Activated CD4-positive, CD25-positive, alpha-beta regulatory T cell treated with anti-CD3 and anti-CD28 coated beads, Interleukin-2, amount 50 U/mL, for 16 hours (primary cell): ENCODE measurements around the gene ANG.
"Not testable (repeated sequence)": the region's sequence is repeated elsewhere in the genome, so short reads cannot be mapped to it uniquely, and the experiment has no call there.

Experiments used
- DNase-seq: peaks from one replicate; pipeline ENCODE4 v3.0.0-alpha.2; 2020; ENCODE audit warnings: low read depth, low spot score

Gene ANG

DNA sequence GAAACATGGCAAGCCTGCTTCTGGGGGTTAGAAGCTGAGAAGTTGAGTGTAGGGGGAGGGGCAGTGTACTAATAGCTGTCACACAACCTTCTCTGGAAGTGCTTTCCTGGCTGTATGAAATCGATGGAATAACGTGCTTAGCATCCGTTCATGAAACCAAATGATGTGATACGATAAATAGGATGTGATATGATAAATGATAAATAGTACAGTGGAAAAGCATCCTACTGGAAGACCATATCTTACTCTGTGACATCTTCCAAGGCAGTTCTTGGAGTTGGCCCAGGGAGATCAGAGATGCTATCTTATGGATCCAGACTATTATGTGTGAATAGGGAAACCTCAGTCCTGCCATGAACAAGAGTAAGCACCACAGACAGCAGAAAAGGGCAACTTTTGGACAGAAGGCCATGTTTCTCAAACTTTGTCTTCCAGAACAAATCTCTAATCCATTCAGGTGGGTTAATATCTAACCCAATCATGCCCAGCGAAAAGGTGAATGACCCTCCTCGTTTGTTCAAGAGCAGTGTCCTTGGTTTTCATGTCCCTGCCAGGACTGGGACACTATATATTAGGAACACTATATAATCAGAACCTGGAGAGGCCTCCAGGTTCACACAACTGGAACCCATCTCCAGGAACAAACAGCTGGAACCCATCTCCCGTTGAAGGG, at the start of gene ANG:
ANG (plus strand) TSS at position 598 of the 673 bp plus-strand sequence. CDS start 4,801 bp downstream, outside the sequence.
- DNase-seq, result no peak

DNA sequence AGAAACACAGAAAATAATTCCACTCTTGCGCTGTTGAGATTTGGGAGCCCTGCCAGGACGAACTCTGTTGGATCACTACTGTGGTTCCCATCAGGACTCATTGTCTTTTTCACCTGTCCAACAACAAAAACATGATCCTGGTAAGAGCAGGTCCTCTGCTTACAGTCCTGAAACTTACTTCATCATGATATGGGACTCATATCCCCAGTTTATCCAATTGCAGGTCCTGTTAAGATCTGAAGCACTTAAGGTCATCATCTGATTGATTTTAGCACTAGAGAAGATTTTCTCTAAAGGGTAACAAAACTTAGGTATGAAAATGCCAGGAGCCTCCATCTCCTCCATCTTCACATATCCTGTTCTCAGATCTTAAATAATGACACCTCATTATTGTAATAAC, 47.0 kb upstream of the ANG start, which contains the start of gene OR6S1:
OR6S1 (minus strand) TSS at position 101 of the 400 bp plus-strand sequence; CDS start at position 101, 0 bp downstream.
- DNase-seq, result no peak

DNA sequence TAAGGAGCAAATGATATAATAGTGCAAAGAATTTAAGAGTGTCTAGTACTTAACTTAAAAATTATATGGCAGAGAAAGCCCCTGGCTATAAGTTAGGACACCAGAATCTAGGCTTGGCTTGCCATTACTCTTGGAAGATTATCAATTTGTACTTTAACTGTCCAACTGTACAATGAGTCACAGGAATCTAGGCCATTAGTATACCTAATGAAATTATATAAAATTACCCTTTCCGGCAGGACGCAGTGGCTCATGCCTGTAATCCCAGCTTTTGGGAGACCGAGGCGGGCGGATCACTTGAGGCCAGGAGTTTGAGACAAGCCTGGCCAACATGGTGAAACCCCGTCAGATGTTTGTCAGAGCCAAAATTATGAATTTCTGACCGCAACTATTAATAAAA, 46.4 kb upstream of the ANG start:
- no peak for DNase-seq

DNA sequence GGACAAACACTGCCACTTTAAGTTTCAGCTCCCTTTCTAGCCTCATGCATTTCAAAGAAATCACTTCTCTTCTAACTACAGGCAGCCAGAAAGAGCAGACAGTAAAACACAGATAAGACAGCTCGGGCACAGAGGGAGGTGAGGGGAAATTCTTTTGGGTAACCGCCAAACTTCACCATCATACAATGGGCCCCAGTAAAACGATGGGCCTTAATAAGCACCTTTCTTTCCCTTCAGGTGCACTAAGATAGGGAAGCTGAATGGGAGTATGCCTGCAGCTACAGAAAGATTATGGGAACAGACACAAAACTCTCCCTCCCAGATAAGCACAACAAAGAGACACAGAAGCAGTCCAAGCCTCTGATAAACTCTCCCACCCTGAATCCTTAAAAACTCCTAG, 45.8 kb upstream of the ANG start:
- not testable (repeated sequence) for DNase-seq

DNA sequence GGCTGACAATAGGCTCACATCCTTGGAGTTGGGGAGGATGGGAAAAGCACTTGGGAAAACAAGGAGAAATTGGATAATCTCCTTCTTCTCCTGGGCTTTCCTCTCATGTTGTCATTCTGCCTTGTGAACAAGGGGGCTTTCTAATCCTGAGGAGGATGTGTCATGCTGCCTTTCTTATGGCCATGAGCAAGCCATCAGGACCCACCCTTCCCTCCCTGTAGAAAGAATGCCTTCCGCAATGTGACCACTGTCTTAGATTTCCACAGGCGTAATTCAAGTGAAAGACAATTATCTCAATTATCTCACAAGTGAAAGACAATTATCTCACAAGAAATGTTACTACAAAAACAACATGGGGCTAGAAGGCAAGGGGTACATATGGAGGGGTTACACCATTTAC, 44.0 kb upstream of the ANG start:
- no peak for DNase-seq

DNA sequence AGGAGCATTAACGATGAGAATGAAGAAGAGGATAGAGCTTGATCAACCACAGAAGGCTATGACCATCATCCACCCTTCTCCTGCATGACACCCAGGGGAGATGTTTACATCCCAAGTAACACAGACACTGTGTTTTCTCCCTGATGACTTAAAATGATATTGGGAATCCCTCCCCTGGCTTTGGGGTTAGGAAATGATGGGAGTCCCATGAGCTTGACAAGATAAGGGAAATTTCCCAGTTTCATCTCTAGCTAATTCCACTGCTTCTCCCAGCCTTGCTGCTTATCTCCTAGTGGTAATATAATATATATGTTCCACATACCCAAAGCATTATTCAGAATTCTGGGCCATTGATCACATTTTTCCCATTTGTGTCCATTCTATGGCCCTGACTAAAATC, 43.1 kb upstream of the ANG start:
- no peak for DNase-seq

DNA sequence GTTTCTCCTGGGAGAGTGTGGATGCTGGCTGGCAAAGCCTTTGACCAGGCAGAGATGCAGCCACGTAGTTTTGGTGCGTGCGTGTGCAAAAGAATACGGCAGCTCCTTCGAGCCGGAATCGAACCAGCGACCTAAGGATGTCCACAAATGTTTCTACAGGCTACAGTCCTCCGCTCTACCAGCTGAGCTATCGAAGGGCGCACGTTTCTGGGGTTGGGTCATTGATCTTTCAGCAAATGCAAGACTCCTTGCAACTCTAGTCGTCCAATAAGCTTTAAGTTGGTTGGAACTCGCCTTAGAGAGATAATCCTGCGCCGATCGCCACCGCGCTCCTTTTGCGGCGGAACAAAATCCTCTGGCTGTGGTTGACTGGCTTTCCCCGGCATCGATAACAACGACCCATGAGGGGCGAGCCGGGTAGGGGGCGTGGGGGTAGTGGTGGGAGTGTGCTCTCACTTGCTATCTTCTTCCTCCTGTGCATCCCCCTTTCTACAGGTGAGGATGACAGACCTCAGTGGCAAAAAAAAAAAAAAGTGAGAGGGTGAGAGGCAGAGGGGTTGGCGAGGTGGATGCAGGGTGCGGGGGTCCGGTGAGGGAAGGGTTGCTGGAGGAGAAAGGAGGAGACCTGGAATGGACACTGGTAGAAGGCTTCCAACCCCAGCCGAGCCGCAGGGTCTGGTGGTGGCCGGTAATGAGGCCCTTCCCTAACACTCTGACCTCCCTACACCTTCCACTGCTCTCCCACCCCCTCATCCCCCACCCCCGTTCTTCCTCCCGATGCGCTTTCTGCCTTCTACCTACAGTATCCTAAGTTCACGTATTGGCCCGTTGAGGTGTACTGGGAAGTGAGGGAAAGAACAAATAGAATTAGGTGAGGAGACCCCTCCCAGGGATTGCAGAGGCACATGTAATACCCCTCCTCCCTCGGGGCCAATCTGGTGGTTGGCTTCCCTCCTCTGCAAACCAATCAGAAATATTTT, 35.3 kb upstream of the ANG start:
- DNase-seq, result no peak

DNA sequence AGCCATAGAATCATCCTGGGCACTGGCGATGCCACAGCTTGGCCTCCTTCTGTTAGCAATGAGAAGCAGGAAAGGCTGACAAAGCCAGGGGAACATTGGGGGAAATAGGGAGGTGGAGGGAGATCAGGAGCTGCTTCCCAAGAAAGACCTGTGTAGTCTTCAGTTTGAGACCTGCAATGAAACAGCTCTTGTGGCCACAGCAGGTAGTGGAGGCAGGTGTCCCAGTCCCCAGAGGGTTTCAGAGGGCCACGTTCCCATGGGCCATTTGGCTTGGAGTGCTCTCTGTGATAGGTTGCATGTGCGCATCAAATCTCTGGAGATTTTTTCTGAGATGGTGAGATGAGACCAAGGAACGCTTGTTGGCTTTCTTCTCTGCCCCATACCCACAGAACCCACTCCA, 32.7 kb upstream of the ANG start:
- no peak for DNase-seq

DNA sequence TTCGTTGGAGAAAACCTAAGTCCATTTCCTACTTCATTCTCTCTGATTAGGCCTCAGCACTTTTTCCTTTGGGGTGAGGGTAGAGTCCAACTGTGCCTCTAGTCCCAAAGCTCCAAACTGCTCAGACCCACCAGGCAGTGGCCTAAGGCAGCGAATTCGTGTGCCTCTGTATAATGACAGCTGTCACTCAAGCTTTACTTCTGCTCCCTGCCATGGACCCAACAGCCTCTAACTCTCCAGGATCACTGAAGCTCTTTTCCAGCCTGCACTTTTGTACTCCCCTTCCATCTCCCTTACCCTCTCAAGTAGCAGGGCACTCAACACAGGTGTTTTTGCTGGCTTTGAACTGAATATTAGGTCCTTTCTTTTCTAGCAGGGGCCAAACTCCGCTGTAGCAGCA, 32.3 kb upstream of the ANG start:
- no peak for DNase-seq

DNA sequence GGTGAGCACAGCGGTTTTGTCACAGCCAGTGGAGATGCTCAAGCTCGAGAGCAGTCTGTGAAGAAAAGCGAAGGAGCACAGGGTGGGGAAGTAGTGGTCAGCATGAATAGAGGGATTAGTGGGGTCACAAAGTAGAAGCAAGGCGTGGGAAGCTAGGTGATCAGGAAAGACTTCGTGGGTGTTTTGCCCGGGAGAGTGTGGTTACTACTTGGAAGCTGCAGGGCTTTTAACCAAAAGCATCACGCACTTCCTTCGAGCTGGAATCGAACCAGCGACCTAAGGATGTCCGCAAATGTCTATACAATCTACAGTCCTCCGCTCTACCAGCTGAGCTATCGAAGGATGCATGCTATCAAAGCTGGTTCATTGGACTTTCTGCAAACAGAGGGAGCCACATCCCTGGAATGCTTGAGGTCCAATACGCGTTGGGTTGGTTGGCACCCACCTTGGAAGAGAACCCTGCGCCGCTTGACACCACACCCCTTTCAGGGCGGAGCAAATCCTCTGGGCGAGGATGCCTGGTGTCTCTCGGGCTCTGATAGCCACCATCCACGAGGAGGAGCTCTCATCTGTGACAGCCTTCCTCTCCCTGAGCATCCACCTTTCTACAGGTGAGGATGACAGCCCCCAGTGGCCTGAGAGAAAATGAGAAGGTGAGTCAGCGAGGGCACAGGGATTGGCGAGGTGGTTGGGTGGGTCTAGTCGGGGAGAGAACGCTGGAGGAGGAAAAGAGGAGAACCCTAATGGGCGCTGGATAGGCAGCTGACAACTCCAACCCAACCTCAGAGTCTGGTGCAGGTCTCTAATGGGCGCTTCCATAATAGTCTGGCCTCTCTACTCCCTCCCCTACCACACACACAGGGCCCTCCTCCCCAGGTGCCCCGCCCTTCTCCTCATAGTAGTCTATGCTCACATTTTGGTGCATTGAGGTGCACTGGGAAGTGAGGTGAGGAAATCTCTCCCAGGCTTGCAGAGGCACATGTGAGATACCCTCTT, 31.1 kb upstream of the ANG start:
- no peak for DNase-seq

DNA sequence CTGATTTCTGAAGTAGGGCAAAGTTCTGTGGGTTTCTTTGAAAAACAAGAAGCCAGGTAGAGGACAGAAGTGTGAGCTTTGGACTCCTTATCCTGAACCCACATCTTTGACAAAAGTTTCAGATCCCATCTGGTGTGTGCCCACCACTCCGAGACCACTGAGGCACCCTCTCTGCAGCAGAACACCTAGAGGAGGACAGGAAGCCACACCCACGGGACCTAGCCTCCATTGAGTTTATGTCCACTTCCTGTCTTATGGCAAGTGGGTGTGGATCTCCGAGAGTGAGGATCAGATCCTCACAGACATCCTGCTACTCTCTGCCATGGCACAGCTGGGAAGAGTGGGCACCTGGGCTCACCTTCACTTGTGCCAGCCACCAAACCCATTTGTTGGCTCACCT, 30.3 kb upstream of the ANG start:
- DNase-seq, result no peak

DNA sequence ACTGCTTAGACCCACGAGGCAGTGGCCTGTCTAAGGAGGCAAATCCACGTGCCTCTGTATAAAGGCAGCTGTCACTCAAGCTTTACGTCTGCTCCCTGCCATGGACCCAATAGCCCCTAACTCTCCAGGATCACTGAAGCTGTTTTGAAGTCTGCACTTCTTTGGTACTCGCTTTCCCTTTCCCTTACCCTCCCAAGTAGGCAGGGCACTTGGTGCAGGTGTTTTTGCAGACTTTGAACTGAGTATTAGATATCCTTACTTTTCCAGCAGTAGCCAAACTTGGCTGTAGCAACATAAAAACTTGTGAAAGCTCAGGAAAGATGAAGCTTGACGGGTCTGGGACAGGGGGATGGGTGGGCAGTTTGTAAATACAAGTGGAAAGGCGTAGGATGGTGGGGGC, 29.2 kb upstream of the ANG start:
- no peak for DNase-seq

DNA sequence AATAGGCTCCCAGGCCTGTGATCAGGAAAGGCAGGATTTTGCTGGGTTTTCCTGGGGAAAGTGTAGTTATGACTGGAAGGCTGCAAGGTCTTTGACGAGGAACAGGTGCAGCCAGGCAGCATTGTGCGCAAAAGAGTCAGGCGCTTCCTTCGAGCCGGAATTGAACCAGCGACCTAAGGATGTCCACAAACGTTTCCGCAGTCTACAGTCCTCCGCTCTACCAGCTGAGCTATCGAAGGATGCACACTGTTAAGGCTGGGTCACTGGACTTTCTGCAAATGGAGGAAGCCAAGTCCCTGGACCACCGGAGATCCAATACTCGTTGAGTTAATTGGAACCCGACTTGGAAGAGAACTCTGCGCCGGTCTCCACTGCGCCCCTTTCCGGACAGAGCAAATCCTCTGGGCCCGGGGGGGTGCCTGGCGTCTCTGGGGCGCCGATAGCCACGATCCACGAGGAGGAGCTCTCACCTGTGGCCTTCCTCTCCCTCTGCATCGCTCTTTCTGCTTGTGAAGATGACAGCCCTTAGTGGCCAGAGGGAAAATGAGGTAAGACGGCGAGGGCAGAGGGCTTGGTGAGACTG, 28.7 kb upstream of the ANG start:
- DNase-seq, result no peak

DNA sequence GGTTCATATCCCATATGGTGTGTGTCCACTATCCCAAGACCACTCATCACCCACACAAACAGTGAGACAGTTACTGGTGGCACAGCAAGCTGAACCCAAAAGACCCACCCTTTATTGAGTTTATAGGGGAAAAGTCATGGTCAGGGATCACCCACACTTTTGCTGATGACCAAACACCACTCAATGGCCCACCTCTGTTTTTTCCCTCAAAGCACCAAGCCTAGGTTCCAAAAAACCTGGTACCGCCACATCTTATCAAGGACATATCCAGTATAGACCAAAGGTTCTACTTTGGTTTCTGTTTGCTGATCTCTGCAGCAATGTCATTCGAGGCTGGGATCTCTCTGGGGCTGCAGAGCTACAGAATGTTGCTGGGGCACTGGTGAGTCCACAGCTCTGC, 27.4 kb upstream of the ANG start:
- DNase-seq, result no peak

DNA sequence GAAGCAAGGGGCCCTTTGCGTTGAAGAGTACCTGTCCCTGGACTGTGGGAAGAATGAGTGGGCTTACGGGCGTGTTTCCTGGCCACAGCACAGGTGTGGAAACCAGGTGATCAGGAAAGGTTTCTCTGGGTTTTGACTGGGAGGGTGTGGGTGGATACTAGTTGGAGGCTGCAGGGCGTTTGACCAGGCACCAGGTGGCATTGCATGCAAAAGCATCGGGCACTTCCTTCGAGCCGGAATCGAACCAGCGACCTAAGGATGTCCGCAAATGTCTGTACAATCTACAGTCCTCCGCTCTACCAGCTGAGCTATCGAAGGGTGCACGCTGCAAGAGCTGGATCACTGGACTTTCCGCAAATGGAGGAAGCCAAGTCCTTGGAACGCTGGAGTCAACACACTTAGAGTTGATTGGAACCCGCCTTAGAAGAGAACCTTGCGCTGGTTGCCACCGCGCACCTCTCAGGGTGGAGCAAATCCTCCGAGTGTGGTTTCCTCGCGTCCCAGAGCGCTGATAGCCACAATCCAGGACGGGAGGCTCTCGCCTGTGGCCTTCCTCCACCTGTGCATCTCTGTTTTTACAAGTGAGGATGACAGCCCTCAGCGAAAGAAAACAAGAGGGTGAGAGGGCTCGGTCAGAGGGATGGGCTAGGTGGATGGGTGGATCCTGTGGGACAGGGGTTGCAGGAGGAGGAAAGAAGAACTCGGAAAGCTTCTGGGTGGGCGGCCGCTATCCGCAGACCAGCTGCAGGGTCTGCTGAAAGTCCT, 25.4 kb upstream of the ANG start:
- DNase-seq, result peak; percentile 52

DNA sequence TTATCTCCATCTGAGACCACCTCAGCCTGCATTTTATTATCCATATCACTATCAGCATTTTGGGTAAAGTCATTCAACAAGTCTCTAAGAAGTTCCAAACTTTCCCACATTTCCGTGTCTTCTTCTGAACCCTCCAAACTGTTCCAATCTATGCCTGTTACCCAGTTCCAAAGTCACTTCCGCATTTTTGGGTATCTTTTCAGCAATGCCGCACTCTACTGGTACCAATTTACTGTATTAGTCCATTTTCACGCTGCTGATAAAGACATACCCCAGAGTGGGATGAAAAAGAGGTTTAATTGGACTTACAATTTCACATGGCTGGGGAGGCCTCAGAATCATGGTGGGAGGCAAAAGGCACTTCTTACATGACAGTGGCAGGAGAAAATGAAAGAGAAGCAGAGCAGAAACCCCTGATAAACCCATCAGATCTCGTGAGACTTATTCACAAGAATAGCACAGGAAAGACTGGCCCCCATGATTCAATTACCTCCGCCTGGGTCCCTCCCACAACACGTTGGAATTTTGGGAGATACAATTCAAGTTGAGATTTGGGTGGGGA, 22.1 kb upstream of the ANG start:
- DNase-seq, result not testable (repeated sequence)

DNA sequence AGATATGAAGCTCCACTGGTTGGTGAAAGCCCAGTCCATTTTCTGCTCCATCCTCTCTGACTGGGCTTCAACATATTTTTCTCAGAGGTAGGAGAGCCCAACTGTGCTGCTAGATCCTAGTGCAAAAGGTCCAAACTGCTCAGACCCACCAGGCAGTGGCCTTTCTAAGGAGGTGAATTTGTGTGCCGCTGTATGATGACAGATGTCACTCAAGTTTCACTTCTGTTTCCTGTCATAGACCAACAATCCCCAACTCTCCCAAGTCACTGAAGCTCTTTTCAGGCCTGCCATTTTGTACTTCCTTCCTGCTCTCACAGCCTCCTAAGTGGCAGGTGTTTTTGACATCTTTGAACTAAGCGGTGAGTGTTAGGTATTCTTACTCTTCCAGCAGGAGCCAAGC, 20.6 kb upstream of the ANG start:
- DNase-seq, result no peak

DNA sequence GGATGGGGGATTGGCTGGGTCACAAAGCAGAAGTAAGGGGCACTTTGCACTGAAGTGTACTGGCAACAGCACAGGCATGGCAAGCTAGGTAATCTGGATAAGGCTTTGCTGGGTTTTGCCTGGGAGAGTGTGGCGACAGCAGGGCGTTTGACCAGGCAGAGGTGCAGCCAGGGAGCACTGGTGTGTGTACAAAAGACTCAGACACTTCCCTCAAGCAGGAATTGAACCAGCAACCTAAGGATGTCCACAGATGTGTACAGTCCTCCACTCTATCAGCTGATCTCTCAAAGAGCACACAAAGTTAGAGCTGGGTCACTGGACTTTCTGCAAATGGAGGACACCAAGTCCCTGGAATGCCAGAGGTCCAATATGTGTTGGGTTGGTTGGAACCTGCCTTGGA, 19.6 kb upstream of the ANG start:
- no peak for DNase-seq

DNA sequence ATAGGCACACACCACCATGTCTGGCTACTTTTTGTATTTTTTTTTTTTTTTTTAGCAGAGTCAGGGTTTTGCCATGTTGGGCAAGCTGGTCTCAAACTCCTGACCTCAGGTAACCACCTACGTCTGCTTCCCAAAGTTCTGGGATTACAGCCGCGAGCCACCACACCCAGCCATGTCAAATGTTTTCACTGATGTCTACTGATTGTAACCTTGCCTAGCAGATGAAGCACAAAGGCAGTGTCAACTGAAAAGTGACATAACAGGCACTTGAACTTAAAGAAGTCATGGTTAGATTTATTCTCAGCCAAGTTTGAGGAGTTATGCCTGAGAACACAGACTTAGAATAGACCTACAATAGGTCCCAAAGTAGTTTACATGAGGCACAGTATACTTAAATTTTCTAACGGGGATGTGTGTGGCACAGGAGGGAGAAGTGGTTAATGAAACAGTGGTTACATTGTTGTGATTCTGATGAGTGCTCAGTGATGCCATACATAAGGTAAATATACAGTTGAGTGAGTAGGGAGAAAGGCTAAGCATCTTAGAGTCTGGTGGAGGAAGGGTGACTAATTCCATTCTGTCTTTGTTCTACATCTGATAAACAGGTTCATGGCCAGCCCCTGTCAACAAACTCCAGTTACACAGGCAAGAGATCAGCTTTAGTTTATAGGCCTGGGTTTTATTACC, 16.8 kb upstream of the ANG start:
- no peak for DNase-seq

DNA sequence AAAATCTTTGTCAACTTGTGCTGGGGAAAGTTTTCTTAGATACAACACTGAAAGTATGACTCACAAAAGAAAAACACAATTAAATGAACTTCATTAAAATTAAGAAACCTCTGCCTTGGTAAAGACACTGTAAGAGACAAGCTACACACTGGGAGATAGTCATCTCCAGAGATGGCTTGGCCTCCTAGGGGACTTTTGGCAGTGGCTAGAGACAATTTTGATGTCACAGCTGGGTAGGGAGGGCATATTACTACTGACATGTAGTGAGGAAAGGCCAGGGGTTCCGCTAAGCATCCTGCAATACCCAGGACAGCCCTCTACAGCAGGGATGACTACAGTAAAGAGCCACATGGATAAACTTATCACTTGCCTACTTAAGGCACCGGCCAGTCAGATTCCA, 12.9 kb upstream of the ANG start:
- DNase-seq, result no peak
